H9 (cell line): ENCODE data around the gene AQP3. TPM values are rescaled to one million over a fixed set of nuclear protein-coding genes. Genes with fewer than 3 reads are reported as not detected.
"Not testable (repeated sequence)": the region's sequence is repeated elsewhere in the genome, so short reads cannot be mapped to it uniquely, and the experiment has no call there.

ENCODE experiments used
- DNase-seq: peaks from one replicate; pipeline ENCODE4 v3.0.0-alpha.2; 2017
- H2AFZ ChIP-seq: one replicate; pipeline ENCODE4 v1.6.1; 2013; ENCODE audit warnings: mild to moderate bottlenecking, low read length, control low read depth, moderate library complexity
- H2AK5ac ChIP-seq: 2 replicates; pipeline ENCODE4 v1.6.1; 2013; ENCODE audit warnings: low read length, control low read depth, mixed read lengths; ENCODE audit not compliant: insufficient read length
- H2BK120ac ChIP-seq: one replicate; pipeline ENCODE4 v1.6.1; 2013; ENCODE audit warnings: low read depth, mild to moderate bottlenecking, low read length, control low read depth, inconsistent platforms; ENCODE audit not compliant: poor library complexity, severe bottlenecking
- H2BK12ac ChIP-seq: 2 replicates; pipeline ENCODE4 v1.6.1; 2013; ENCODE audit warnings: low read length, control low read depth, mixed read lengths, low read depth; ENCODE audit not compliant: insufficient read length
- H2BK15ac ChIP-seq: 2 replicates; pipeline ENCODE4 v1.6.1; 2013; ENCODE audit warnings: low read depth, low read length, control low read depth
- H2BK20ac ChIP-seq: one replicate; pipeline ENCODE4 v1.6.1; 2013; ENCODE audit warnings: low read depth, mild to moderate bottlenecking, low read length, control low read depth, inconsistent platforms; ENCODE audit not compliant: poor library complexity, severe bottlenecking
- H2BK5ac ChIP-seq: 2 replicates; pipeline ENCODE4 v1.6.1; 2013; ENCODE audit warnings: low read length, control low read depth, mixed read lengths; ENCODE audit not compliant: insufficient read length
- H3K14ac ChIP-seq: 2 replicates; pipeline ENCODE4 v1.6.1; 2013; ENCODE audit warnings: low read length, control low read depth; ENCODE audit not compliant: insufficient read depth
- H3K18ac ChIP-seq: 2 replicates; pipeline ENCODE4 v1.6.1; 2013; ENCODE audit warnings: low read depth, mild to moderate bottlenecking, mixed read lengths, low read length, control low read depth; ENCODE audit not compliant: insufficient read length
- H3K23ac ChIP-seq: 2 replicates; pipeline ENCODE4 v1.6.1; 2013; ENCODE audit warnings: low read length, control low read depth, mixed read lengths, low read depth; ENCODE audit not compliant: insufficient read length
- H3K23me2 ChIP-seq: 2 replicates; pipeline ENCODE4 v1.6.1; 2013; ENCODE audit warnings: low read depth, mild to moderate bottlenecking, mixed read lengths, low read length, control low read depth; ENCODE audit not compliant: insufficient read length, poor library complexity, severe bottlenecking
- H3K27ac ChIP-seq: 2 replicates; pipeline ENCODE4 v1.5.1; 2013; ENCODE audit warnings: low read length, control low read depth, mixed read lengths, low read depth; ENCODE audit not compliant: insufficient read length
- H3K27me3 ChIP-seq: 2 replicates; pipeline ENCODE4 v1.6.1; 2013; ENCODE audit warnings: low read length, control low read depth, inconsistent platforms; ENCODE audit not compliant: insufficient read depth
- H3K4ac ChIP-seq: 2 replicates; pipeline ENCODE4 v1.6.1; 2013; ENCODE audit warnings: low read depth, mild to moderate bottlenecking, control low read depth, inconsistent platforms, low read length, moderate library complexity
- H3K4me1 ChIP-seq: 2 replicates; pipeline ENCODE4 v1.6.1; 2013; ENCODE audit warnings: low read length, control low read depth, inconsistent platforms; ENCODE audit not compliant: insufficient read depth
- H3K4me2 ChIP-seq: 2 replicates; pipeline ENCODE4 v1.6.1; 2013; ENCODE audit warnings: low read length, control low read depth, mixed read lengths; ENCODE audit not compliant: insufficient read length, insufficient read depth
- H3K56ac ChIP-seq: 2 replicates; pipeline ENCODE4 v1.6.1; 2013; ENCODE audit warnings: low read depth, mild to moderate bottlenecking, mixed read lengths, low read length, control low read depth; ENCODE audit not compliant: insufficient read length
- H3K79me1 ChIP-seq: 2 replicates; pipeline ENCODE4 v1.6.1; 2013; ENCODE audit warnings: low read depth, mild to moderate bottlenecking, moderate library complexity, low read length, control low read depth, inconsistent platforms; ENCODE audit not compliant: insufficient read depth, poor library complexity, severe bottlenecking
- H3K79me2 ChIP-seq: 2 replicates; pipeline ENCODE4 v1.6.1; 2013; ENCODE audit warnings: low read length, control low read depth, inconsistent platforms; ENCODE audit not compliant: insufficient read depth
- H3K9ac ChIP-seq: 2 replicates; pipeline ENCODE4 v1.6.1; 2013; ENCODE audit warnings: low read length, control low read depth, mixed read lengths; ENCODE audit not compliant: insufficient read length; ENCODE audit errors: extremely low read depth
- H3K9me3 ChIP-seq: one replicate; pipeline ENCODE4 v1.6.1; 2013; ENCODE audit warnings: low read depth, low read length, inconsistent platforms; ENCODE audit not compliant: control insufficient read depth
- H3T11ph ChIP-seq: one replicate; pipeline ENCODE4 v1.6.1; 2013; ENCODE audit warnings: mild to moderate bottlenecking, low read length, control low read depth, inconsistent platforms
- H4K20me1 ChIP-seq: one replicate; pipeline ENCODE4 v1.6.1; 2013; ENCODE audit not compliant: control insufficient read depth, insufficient read length, insufficient read depth
- H4K5ac ChIP-seq: 2 replicates; pipeline ENCODE4 v1.6.1; 2013; ENCODE audit warnings: low read depth, mild to moderate bottlenecking, mixed read lengths, low read length, control low read depth; ENCODE audit not compliant: insufficient read length
- H4K8ac ChIP-seq: replicated peaks from 2 replicates; pipeline ENCODE4 v1.6.1; 2013; ENCODE audit warnings: low read length, control low read depth, mixed read lengths, low read depth; ENCODE audit not compliant: insufficient read length
- H4K91ac ChIP-seq: 2 replicates; pipeline ENCODE4 v1.6.1; 2013; ENCODE audit warnings: low read depth, mild to moderate bottlenecking, moderate library complexity, mixed read lengths, low read length, control low read depth; ENCODE audit not compliant: insufficient read length
- H3K27ac Mint-ChIP-seq, 3 experiments: 2 replicates in 2 of 3; 3 replicates in 1 of 3; pipeline ENCODE4 v1.8.0; 2020 to 2021; ENCODE audit warnings: mixed read lengths in 3 of 3, mild to moderate bottlenecking in 1 of 3, moderate library complexity in 1 of 3
- H3K27me3 Mint-ChIP-seq: 2 replicates; pipeline ENCODE4 v1.8.0; 2021; ENCODE audit warnings: low read depth, mild to moderate bottlenecking, moderate library complexity, mixed read lengths
- H3K36me3 Mint-ChIP-seq, 3 experiments: 2 replicates in 2 of 3; 3 replicates in 1 of 3; pipeline ENCODE4 v1.8.0; 2020 to 2021; ENCODE audit warnings: low read depth in 3 of 3, mixed read lengths in 3 of 3; ENCODE audit not compliant: insufficient read depth in 1 of 3
- H3K4me1 Mint-ChIP-seq, 2 experiments: 2 replicates each; pipeline ENCODE4 v1.8.0; 2020; ENCODE audit warnings: mixed read lengths in 2 of 2
- H3K4me3 Mint-ChIP-seq, 2 experiments: 2 replicates in 1 of 2; 3 replicates in 1 of 2; pipeline ENCODE4 v1.8.0; 2020 to 2021; ENCODE audit warnings: mild to moderate bottlenecking in 2 of 2, mixed read lengths in 2 of 2, moderate library complexity in 1 of 2
- H3K9me3 Mint-ChIP-seq, 2 experiments: 2 replicates in 1 of 2; 3 replicates in 1 of 2; pipeline ENCODE4 v1.8.0; 2020; ENCODE audit warnings: mild to moderate bottlenecking in 2 of 2, mixed read lengths in 2 of 2, moderate library complexity in 1 of 2
- WGBS: extraction: QIAGEN DNeasy Blood & Tissue Kit; methylation state at CpG from one replicate; pipeline ENCODE4 v1.1.7; 2013; ENCODE audit warnings: missing lambda C conversion rate, low lambda C conversion rate, mixed read lengths; ENCODE audit not compliant: insufficient read length; ENCODE audit errors: extremely low coverage; 5-methylcytosine and 5-hydroxymethylcytosine counted together
- total RNA-seq: library from RNA; stranded (reverse); gene quantifications from 2 replicates; pipeline ENCODE4 v1.2.1, GENCODE V29; 2021

AQP3 gene
- total RNA-seq, 1 experiment from 2014 or later = 1.6 TPM

GRCh38 chr9:33454661-33455026, 7.3 kb upstream of the AQP3 start:
- not testable (repeated sequence) for H4K5ac ChIP-seq, H3K4me3 Mint-ChIP-seq, H3K9me3 Mint-ChIP-seq, H3K36me3 Mint-ChIP-seq, H2AK5ac ChIP-seq, H3K4ac ChIP-seq, H3T11ph ChIP-seq, H3K18ac ChIP-seq, H2BK20ac ChIP-seq, H3K9ac ChIP-seq, H3K79me2 ChIP-seq, H2BK120ac ChIP-seq, H2BK15ac ChIP-seq, H3K79me1 ChIP-seq, H3K23me2 ChIP-seq, H3K56ac ChIP-seq, H3K27me3 ChIP-seq, H3K4me1 ChIP-seq, H3K9me3 ChIP-seq, H4K8ac ChIP-seq, H4K91ac ChIP-seq, H3K27ac ChIP-seq, H3K14ac ChIP-seq, DNase-seq, H3K4me2 ChIP-seq, H2BK5ac ChIP-seq, H3K27me3 Mint-ChIP-seq, H3K27ac Mint-ChIP-seq, H3K23ac ChIP-seq, H2AFZ ChIP-seq, H4K20me1 ChIP-seq, H2BK12ac ChIP-seq
- no CpG with 5 or more reads among the region's 5 CpGs for WGBS
- peaks cover 12 to 13% of the 10 kb centered on the region in 2 experiments for H3K4me1 Mint-ChIP-seq
